Liver (tissue), 9 donors: Measurements from ENCODE around the gene KDM6A. TPM values are rescaled to one million over a fixed set of nuclear protein-coding genes. Genes with fewer than 3 reads are reported as not detected.

Source experiments
- DNase-seq: peaks from one replicate; pipeline ENCODE4 v3.0.0-alpha.2; 2017; ENCODE audit warnings: low spot score
- H3K27ac ChIP-seq, 2 donors: one replicate each; pipeline ENCODE4 v1.7.0; 2013; ENCODE audit warnings: inconsistent platforms in 2 of 2, low read length in 2 of 2, control low read depth in 1 of 2, low read depth in 1 of 2, mild to moderate bottlenecking in 1 of 2
- H3K27me3 ChIP-seq, 4 donors: one replicate each; pipeline versions ENCODE4 v1.6.1 to v1.7.0; 2013; ENCODE audit warnings: low read length in 3 of 4, inconsistent platforms in 1 of 4, mild to moderate bottlenecking in 1 of 4, moderate library complexity in 1 of 4; ENCODE audit not compliant: control insufficient read depth in 4 of 4, insufficient read depth in 4 of 4
- H3K36me3 ChIP-seq, 4 donors: one replicate each; pipeline versions ENCODE4 v1.6.1 to v1.7.0; 2013; ENCODE audit warnings: low read length in 3 of 4, mild to moderate bottlenecking in 3 of 4, low read depth in 1 of 4, moderate library complexity in 1 of 4; ENCODE audit not compliant: control insufficient read depth in 4 of 4, insufficient read depth in 3 of 4
- H3K4me1 ChIP-seq, 4 donors: one replicate each; pipeline versions ENCODE4 v1.6.1 to v1.7.0; 2013; ENCODE audit warnings: low read length in 3 of 4, mild to moderate bottlenecking in 3 of 4, moderate library complexity in 1 of 4; ENCODE audit not compliant: control insufficient read depth in 4 of 4, insufficient read depth in 4 of 4
- H3K4me3 ChIP-seq, 3 donors: one replicate each; pipeline versions ENCODE4 v1.6.1 to v1.7.0; 2013; ENCODE audit warnings: low read length in 3 of 3, control low read depth in 1 of 3, low read depth in 1 of 3, mild to moderate bottlenecking in 1 of 3
- H3K9ac ChIP-seq, 2 donors: one replicate each; pipeline ENCODE4 v1.7.0; 2013; ENCODE audit warnings: low read length in 2 of 2, mild to moderate bottlenecking in 2 of 2, moderate library complexity in 2 of 2, control low read depth in 1 of 2, low read depth in 1 of 2
- H3K9me3 ChIP-seq, 4 donors: one replicate each; pipeline versions ENCODE4 v1.6.1 to v1.7.0; 2013; ENCODE audit warnings: low read length in 3 of 4; ENCODE audit not compliant: control insufficient read depth in 4 of 4
- CTCF ChIP-seq: fragments of 150-350 bp; IDR thresholded peaks from 2 replicates; pipeline ENCODE4 v1.5.1; 2017; ENCODE audit warnings: improper control_type of control experiment, low read depth, low read length; ENCODE audit not compliant: missing input control
- EGR1 ChIP-seq, 2 donors: IDR thresholded peaks; 2 replicates each; pipeline ENCODE4 v1.6.1; 2016 to 2018; ENCODE audit warnings: antibody characterized with exemption in 2 of 2, low read depth in 2 of 2
- FOXA1 ChIP-seq: IDR thresholded peaks from 2 replicates; pipeline ENCODE4 v1.6.1; 2016; ENCODE audit warnings: antibody characterized with exemption
- FOXA2 ChIP-seq: IDR thresholded peaks from 2 replicates; pipeline ENCODE4 v1.6.1; 2016; ENCODE audit warnings: antibody characterized with exemption
- GABPA ChIP-seq, 2 donors: IDR thresholded peaks in 1 of 2; conservative IDR thresholded peaks in 1 of 2; 2 replicates each; pipeline ENCODE4 v1.6.1; 2016; ENCODE audit warnings: antibody characterized with exemption in 2 of 2, mild to moderate bottlenecking in 1 of 2, moderate library complexity in 1 of 2
- HNF4A ChIP-seq, 2 donors: conservative IDR thresholded peaks; 2 replicates each; pipeline ENCODE4 v1.6.1; 2016; ENCODE audit warnings: antibody characterized with exemption in 2 of 2, mild to moderate bottlenecking in 2 of 2
- HNF4G ChIP-seq: IDR thresholded peaks from 2 replicates; pipeline ENCODE4 v1.6.1; 2016; ENCODE audit warnings: antibody characterized with exemption
- JUND ChIP-seq, 2 donors: IDR thresholded peaks; 2 replicates each; pipeline ENCODE4 v1.6.1; 2016; ENCODE audit warnings: antibody characterized with exemption in 2 of 2
- NR2F2 ChIP-seq: IDR thresholded peaks from 2 replicates; pipeline ENCODE4 v1.6.1; 2016; ENCODE audit warnings: antibody characterized with exemption
- RAD21 ChIP-seq, 2 donors: IDR thresholded peaks; 2 replicates each; pipeline ENCODE4 v1.6.1; 2016; ENCODE audit warnings: antibody characterized with exemption in 2 of 2, mild to moderate bottlenecking in 2 of 2
- REST ChIP-seq: IDR thresholded peaks from 2 replicates; pipeline ENCODE4 v1.6.1; 2016; ENCODE audit warnings: antibody characterized with exemption, mild to moderate bottlenecking
- SP1 ChIP-seq: IDR thresholded peaks from 2 replicates; pipeline ENCODE4 v1.6.1; 2018; ENCODE audit warnings: antibody characterized with exemption, mild to moderate bottlenecking
- TAF1 ChIP-seq: conservative IDR thresholded peaks from 2 replicates; pipeline ENCODE4 v1.6.1; 2016; ENCODE audit warnings: antibody characterized with exemption, mild to moderate bottlenecking
- YY1 ChIP-seq: IDR thresholded peaks from 2 replicates; pipeline ENCODE4 v1.6.1; 2016; ENCODE audit warnings: antibody characterized with exemption, mild to moderate bottlenecking
- WGBS: extraction: QIAGEN DNeasy Blood & Tissue Kit; methylation state at CpG from one replicate; pipeline ENCODE4 v1.1.7; 2013; 5-methylcytosine and 5-hydroxymethylcytosine counted together
- polyA plus RNA-seq, 2 donors: library from polyadenylated mRNA; stranded (reverse) in 1 of 2; unstranded in 1 of 2; fragments of 200-250 nt in 1 of 2; fragments of >200 nt in 1 of 2; fragmentation: Nextera tagmentation in 1 of 2; extraction: Ambion mirVana in 1 of 2; gene quantifications; one replicate each; pipeline versions ENCODE4 v1.2.1 to v1.2.3, GENCODE V29; 2013 to 2015
- total RNA-seq, 2 donors: library from RNA; depleted of rRNA; stranded (reverse); fragments of >200 nt; gene quantifications; one replicate each; pipeline ENCODE4 v1.2.3, GENCODE V29; 2014
- TF ChIP-seq, protein P1 (sequence below): IDR thresholded peaks from 2 replicates; pipeline ENCODE4 v1.6.1; 2016; ENCODE audit warnings: antibody characterized with exemption
- donor health status: healthy.
- donor health status: healthy.
- donor health status: healthy.
- donor health status: healthy.
- donor health status: healthy.

Gene KDM6A
- total and polyA plus RNA-seq, 4 donors: 5.3 to 30.2 (median 18.2) TPM

- Histone ChIP-seq H3K4me1 (no peaks in the 10 kb centered on the region), H3K27ac (no peak overlapping the region), H3K9ac (no peak overlapping the region), H3K9me3 (no peaks in the 10 kb centered on the region), H3K36me3 (peaks cover 0 to 26% (median 12%) of the 10 kb centered on the region in 4 donors), H3K4me3 (no peak overlapping the region), H3K27me3 (no peaks in the 10 kb centered on the region)
- 86% methylated on average over 2 of the region's 2 CpGs for WGBS
- no peak for DNase-seq
- TF ChIP-seq YY1 (no peak), REST (no peak), EGR1 (IDR thresholded peaks at IDR 0.05; ENCODE audit: low read depth in 2 of 2) (no peak), RAD21 (IDR thresholded peaks at IDR 0.05) (no peak), TAF1 (no peak), GABPA (IDR thresholded peaks at IDR 0.05 in 1 of 2, conservative IDR thresholded peaks at IDR 0.05 in 1 of 2) (no peak)
Observed at GRCh38 chrX:45077748-45078424, 204.9 kb downstream of the KDM6A start.

- TF ChIP-seq NR2F2: no peak
- TF ChIP-seq HNF4A (conservative IDR thresholded peaks at IDR 0.05): no peak
- TF ChIP-seq CTCF: no peak
- no peak for TF ChIP-seq EGR1 (IDR thresholded peaks at IDR 0.05; ENCODE audit: low read depth in 2 of 2)
- TF ChIP-seq RAD21 (IDR thresholded peaks at IDR 0.05): no peak
- TF ChIP-seq FOXA1: no peak
- no peak for TF ChIP-seq REST
- TF ChIP-seq, protein P1, sequence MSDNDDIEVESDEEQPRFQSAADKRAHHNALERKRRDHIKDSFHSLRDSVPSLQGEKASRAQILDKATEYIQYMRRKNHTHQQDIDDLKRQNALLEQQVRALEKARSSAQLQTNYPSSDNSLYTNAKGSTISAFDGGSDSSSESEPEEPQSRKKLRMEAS: no peak
- TF ChIP-seq HNF4G: no peak
- no peak for TF ChIP-seq YY1
- no peak for TF ChIP-seq JUND (IDR thresholded peaks at IDR 0.05)
- no peak for TF ChIP-seq FOXA2
- TF ChIP-seq SP1: no peak
- no peak overlapping the region for H3K9ac ChIP-seq
- no peak for DNase-seq
- no peaks in the 10 kb centered on the region for H3K9me3 ChIP-seq
- H3K4me1 ChIP-seq: no peaks in the 10 kb centered on the region
- H3K27me3 ChIP-seq: no peaks in the 10 kb centered on the region
- H3K4me3 ChIP-seq: no peak overlapping the region
- 69% methylated on average over 2 of the region's 2 CpGs for WGBS
- H3K27ac ChIP-seq: no peak overlapping the region
- H3K36me3 ChIP-seq: peaks cover 0 to 65% (median 22%) of the 10 kb centered on the region in 4 donors
Observed at GRCh38 chrX:45083314-45083713, 210.3 kb downstream of the KDM6A start.
